CD4-positive, alpha-beta T cell treated with Interleukin-15 for 1 hour (primary cell): Measurements from ENCODE around the gene POLA1.

Experiments used
- DNase-seq: peaks from one replicate; pipeline ENCODE4 v3.0.0-alpha.2; 2020

POLA1 gene

GRCh38 chrX:24702362-24703184 is 8.9 kb downstream of the POLA1 start:
- DNase-seq: no peak

- no peak for DNase-seq
Measured at GRCh38 chrX:24703185-24703494, 9.4 kb downstream of the POLA1 start.

GRCh38 chrX:24718771-24719170 is 25.1 kb downstream of the POLA1 start:
- DNase-seq: no peak

- DNase-seq: no peak
Measured at GRCh38 chrX:24720036-24720435, 26.3 kb downstream of the POLA1 start.

GRCh38 chrX:24728530-24728929 is 34.8 kb downstream of the POLA1 start:
- no peak for DNase-seq

- no peak for DNase-seq
Measured at GRCh38 chrX:24732766-24733500, 39.2 kb downstream of the POLA1 start.

- DNase-seq: no peak
Measured at GRCh38 chrX:24741330-24741729, 47.6 kb downstream of the POLA1 start.

- no peak for DNase-seq
Measured at GRCh38 chrX:24748196-24748595, 54.5 kb downstream of the POLA1 start.

GRCh38 chrX:24759786-24760185 is 66.1 kb downstream of the POLA1 start:
- DNase-seq: no peak

- DNase-seq: no peak
Measured at GRCh38 chrX:24760363-24761000, 66.8 kb downstream of the POLA1 start.

- no peak for DNase-seq
Measured at GRCh38 chrX:24761306-24761705, 67.6 kb downstream of the POLA1 start.

- DNase-seq: no peak
Measured at GRCh38 chrX:24763989-24764388, 70.3 kb downstream of the POLA1 start.

- DNase-seq: no peak
Measured at GRCh38 chrX:24767557-24767956, 73.8 kb downstream of the POLA1 start.

GRCh38 chrX:24768556-24768955 is 74.8 kb downstream of the POLA1 start:
- DNase-seq: no peak

- DNase-seq: no peak
Measured at GRCh38 chrX:24774650-24775049, 80.9 kb downstream of the POLA1 start.

GRCh38 chrX:24775891-24776290 is 82.2 kb downstream of the POLA1 start:
- no peak for DNase-seq

GRCh38 chrX:24777660-24778059 is 83.9 kb downstream of the POLA1 start:
- no peak for DNase-seq

- DNase-seq: no peak
Measured at GRCh38 chrX:24782011-24782410, 88.3 kb downstream of the POLA1 start.

GRCh38 chrX:24789047-24789446 is 95.3 kb downstream of the POLA1 start:
- DNase-seq: no peak

GRCh38 chrX:24790166-24790565 is 96.4 kb downstream of the POLA1 start:
- no peak for DNase-seq

- DNase-seq: no peak
Measured at GRCh38 chrX:24796204-24796603, 102.5 kb downstream of the POLA1 start.

GRCh38 chrX:24799078-24799477 is 105.4 kb downstream of the POLA1 start:
- DNase-seq: no peak

GRCh38 chrX:24799565-24799964 is 105.8 kb downstream of the POLA1 start:
- no peak for DNase-seq

- no peak for DNase-seq
Measured at GRCh38 chrX:24805201-24805600, 111.5 kb downstream of the POLA1 start.
